H9 (cell line): Measurements from ENCODE around the gene BPIFA3. TPM values are rescaled to one million over a fixed set of nuclear protein-coding genes. Genes with fewer than 3 reads are reported as not detected.

Experiments used
- DNase-seq: peaks from one replicate; pipeline ENCODE4 v3.0.0-alpha.2; 2017
- H2AFZ ChIP-seq: one replicate; pipeline ENCODE4 v1.6.1; 2013; ENCODE audit warnings: mild to moderate bottlenecking, low read length, control low read depth, moderate library complexity
- H2AK5ac ChIP-seq: 2 replicates; pipeline ENCODE4 v1.6.1; 2013; ENCODE audit warnings: low read length, control low read depth, mixed read lengths; ENCODE audit not compliant: insufficient read length
- H2BK120ac ChIP-seq: one replicate; pipeline ENCODE4 v1.6.1; 2013; ENCODE audit warnings: low read depth, mild to moderate bottlenecking, low read length, control low read depth, inconsistent platforms; ENCODE audit not compliant: poor library complexity, severe bottlenecking
- H2BK12ac ChIP-seq: 2 replicates; pipeline ENCODE4 v1.6.1; 2013; ENCODE audit warnings: low read length, control low read depth, mixed read lengths, low read depth; ENCODE audit not compliant: insufficient read length
- H2BK15ac ChIP-seq: 2 replicates; pipeline ENCODE4 v1.6.1; 2013; ENCODE audit warnings: low read depth, low read length, control low read depth
- H2BK20ac ChIP-seq: one replicate; pipeline ENCODE4 v1.6.1; 2013; ENCODE audit warnings: low read depth, mild to moderate bottlenecking, low read length, control low read depth, inconsistent platforms; ENCODE audit not compliant: poor library complexity, severe bottlenecking
- H2BK5ac ChIP-seq: 2 replicates; pipeline ENCODE4 v1.6.1; 2013; ENCODE audit warnings: low read length, control low read depth, mixed read lengths; ENCODE audit not compliant: insufficient read length
- H3K14ac ChIP-seq: 2 replicates; pipeline ENCODE4 v1.6.1; 2013; ENCODE audit warnings: low read length, control low read depth; ENCODE audit not compliant: insufficient read depth
- H3K18ac ChIP-seq: 2 replicates; pipeline ENCODE4 v1.6.1; 2013; ENCODE audit warnings: low read depth, mild to moderate bottlenecking, mixed read lengths, low read length, control low read depth; ENCODE audit not compliant: insufficient read length
- H3K23ac ChIP-seq: 2 replicates; pipeline ENCODE4 v1.6.1; 2013; ENCODE audit warnings: low read length, control low read depth, mixed read lengths, low read depth; ENCODE audit not compliant: insufficient read length
- H3K23me2 ChIP-seq: 2 replicates; pipeline ENCODE4 v1.6.1; 2013; ENCODE audit warnings: low read depth, mild to moderate bottlenecking, mixed read lengths, low read length, control low read depth; ENCODE audit not compliant: insufficient read length, poor library complexity, severe bottlenecking
- H3K27ac ChIP-seq: 2 replicates; pipeline ENCODE4 v1.5.1; 2013; ENCODE audit warnings: low read length, control low read depth, mixed read lengths, low read depth; ENCODE audit not compliant: insufficient read length
- H3K27me3 ChIP-seq: 2 replicates; pipeline ENCODE4 v1.6.1; 2013; ENCODE audit warnings: low read length, control low read depth, inconsistent platforms; ENCODE audit not compliant: insufficient read depth
- H3K4ac ChIP-seq: 2 replicates; pipeline ENCODE4 v1.6.1; 2013; ENCODE audit warnings: low read depth, mild to moderate bottlenecking, control low read depth, inconsistent platforms, low read length, moderate library complexity
- H3K4me1 ChIP-seq: 2 replicates; pipeline ENCODE4 v1.6.1; 2013; ENCODE audit warnings: low read length, control low read depth, inconsistent platforms; ENCODE audit not compliant: insufficient read depth
- H3K4me2 ChIP-seq: 2 replicates; pipeline ENCODE4 v1.6.1; 2013; ENCODE audit warnings: low read length, control low read depth, mixed read lengths; ENCODE audit not compliant: insufficient read length, insufficient read depth
- H3K56ac ChIP-seq: 2 replicates; pipeline ENCODE4 v1.6.1; 2013; ENCODE audit warnings: low read depth, mild to moderate bottlenecking, mixed read lengths, low read length, control low read depth; ENCODE audit not compliant: insufficient read length
- H3K79me1 ChIP-seq: 2 replicates; pipeline ENCODE4 v1.6.1; 2013; ENCODE audit warnings: low read depth, mild to moderate bottlenecking, moderate library complexity, low read length, control low read depth, inconsistent platforms; ENCODE audit not compliant: insufficient read depth, poor library complexity, severe bottlenecking
- H3K79me2 ChIP-seq: 2 replicates; pipeline ENCODE4 v1.6.1; 2013; ENCODE audit warnings: low read length, control low read depth, inconsistent platforms; ENCODE audit not compliant: insufficient read depth
- H3K9ac ChIP-seq: 2 replicates; pipeline ENCODE4 v1.6.1; 2013; ENCODE audit warnings: low read length, control low read depth, mixed read lengths; ENCODE audit not compliant: insufficient read length; ENCODE audit errors: extremely low read depth
- H3K9me3 ChIP-seq: one replicate; pipeline ENCODE4 v1.6.1; 2013; ENCODE audit warnings: low read depth, low read length, inconsistent platforms; ENCODE audit not compliant: control insufficient read depth
- H3T11ph ChIP-seq: one replicate; pipeline ENCODE4 v1.6.1; 2013; ENCODE audit warnings: mild to moderate bottlenecking, low read length, control low read depth, inconsistent platforms
- H4K20me1 ChIP-seq: one replicate; pipeline ENCODE4 v1.6.1; 2013; ENCODE audit not compliant: control insufficient read depth, insufficient read length, insufficient read depth
- H4K5ac ChIP-seq: 2 replicates; pipeline ENCODE4 v1.6.1; 2013; ENCODE audit warnings: low read depth, mild to moderate bottlenecking, mixed read lengths, low read length, control low read depth; ENCODE audit not compliant: insufficient read length
- H4K8ac ChIP-seq: replicated peaks from 2 replicates; pipeline ENCODE4 v1.6.1; 2013; ENCODE audit warnings: low read length, control low read depth, mixed read lengths, low read depth; ENCODE audit not compliant: insufficient read length
- H4K91ac ChIP-seq: 2 replicates; pipeline ENCODE4 v1.6.1; 2013; ENCODE audit warnings: low read depth, mild to moderate bottlenecking, moderate library complexity, mixed read lengths, low read length, control low read depth; ENCODE audit not compliant: insufficient read length
- H3K27ac Mint-ChIP-seq, 3 experiments: 2 replicates in 2 of 3; 3 replicates in 1 of 3; pipeline ENCODE4 v1.8.0; 2020 to 2021; ENCODE audit warnings: mixed read lengths in 3 of 3, mild to moderate bottlenecking in 1 of 3, moderate library complexity in 1 of 3
- H3K27me3 Mint-ChIP-seq: 2 replicates; pipeline ENCODE4 v1.8.0; 2021; ENCODE audit warnings: low read depth, mild to moderate bottlenecking, moderate library complexity, mixed read lengths
- H3K36me3 Mint-ChIP-seq, 3 experiments: 2 replicates in 2 of 3; 3 replicates in 1 of 3; pipeline ENCODE4 v1.8.0; 2020 to 2021; ENCODE audit warnings: low read depth in 3 of 3, mixed read lengths in 3 of 3; ENCODE audit not compliant: insufficient read depth in 1 of 3
- H3K4me1 Mint-ChIP-seq, 2 experiments: 2 replicates each; pipeline ENCODE4 v1.8.0; 2020; ENCODE audit warnings: mixed read lengths in 2 of 2
- H3K4me3 Mint-ChIP-seq, 2 experiments: 2 replicates in 1 of 2; 3 replicates in 1 of 2; pipeline ENCODE4 v1.8.0; 2020 to 2021; ENCODE audit warnings: mild to moderate bottlenecking in 2 of 2, mixed read lengths in 2 of 2, moderate library complexity in 1 of 2
- H3K9me3 Mint-ChIP-seq, 2 experiments: 2 replicates in 1 of 2; 3 replicates in 1 of 2; pipeline ENCODE4 v1.8.0; 2020; ENCODE audit warnings: mild to moderate bottlenecking in 2 of 2, mixed read lengths in 2 of 2, moderate library complexity in 1 of 2
- WGBS: extraction: QIAGEN DNeasy Blood & Tissue Kit; methylation state at CpG from one replicate; pipeline ENCODE4 v1.1.7; 2013; ENCODE audit warnings: missing lambda C conversion rate, low lambda C conversion rate, mixed read lengths; ENCODE audit not compliant: insufficient read length; ENCODE audit errors: extremely low coverage; 5-methylcytosine and 5-hydroxymethylcytosine counted together
- long read RNA-seq: library from polyadenylated mRNA; unstranded; transcript quantifications from one replicate; pipeline ENCODE4 v2.0.0, GENCODE V29; 2020
- total RNA-seq: library from RNA; stranded (reverse); gene quantifications from 2 replicates; pipeline ENCODE4 v1.2.1, GENCODE V29; 2021
- TF ChIP-seq, protein P1 (sequence below): fragments of 200-600 bp; sonication (generic); conservative IDR thresholded peaks from 3 replicates; pipeline ENCODE4 v1.8.0; 2021; ENCODE audit warnings: antibody characterized with exemption, mild to moderate bottlenecking

Gene BPIFA3
- not detected in 2 replicates for total RNA-seq
- long read RNA-seq: 0 reads

DNA sequence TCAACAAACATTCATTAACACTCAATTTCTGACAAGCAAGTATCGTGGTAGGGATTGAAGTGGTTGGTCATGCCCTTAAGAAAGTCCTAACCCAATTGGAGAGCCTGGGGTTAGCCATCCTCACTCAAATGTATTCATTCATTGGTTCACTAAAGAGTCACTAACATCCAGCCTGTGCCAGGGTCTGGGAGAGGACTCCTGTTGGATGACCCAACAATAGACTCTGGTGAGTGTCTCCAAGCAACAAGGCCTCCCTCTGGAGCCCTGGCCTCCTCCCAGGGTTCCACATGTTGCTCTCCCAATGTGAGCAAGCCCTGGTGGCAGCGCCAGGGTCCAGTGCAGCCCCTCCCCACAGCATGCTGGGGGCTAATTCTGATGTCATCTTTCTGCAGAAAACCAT is at the start of gene BPIFA3:
Gene BPIFA3 (plus strand): TSS at position 301 of the 400 bp plus-strand sequence. CDS start 185 bp downstream, outside the sequence.
- H3K18ac ChIP-seq: no peak within 1 kb of the TSS
- DNase-seq: no peak
- no peaks in the 10 kb centered on the region for H3K36me3 Mint-ChIP-seq
- no peak within 1 kb of the TSS for H3K4me2 ChIP-seq
- WGBS: no CpG with 5 or more reads among the region's 2 CpGs
- H3K9me3 Mint-ChIP-seq: no peaks in the 10 kb centered on the region
- H2BK15ac ChIP-seq: no peak within 1 kb of the TSS
- TF ChIP-seq, protein P1, sequence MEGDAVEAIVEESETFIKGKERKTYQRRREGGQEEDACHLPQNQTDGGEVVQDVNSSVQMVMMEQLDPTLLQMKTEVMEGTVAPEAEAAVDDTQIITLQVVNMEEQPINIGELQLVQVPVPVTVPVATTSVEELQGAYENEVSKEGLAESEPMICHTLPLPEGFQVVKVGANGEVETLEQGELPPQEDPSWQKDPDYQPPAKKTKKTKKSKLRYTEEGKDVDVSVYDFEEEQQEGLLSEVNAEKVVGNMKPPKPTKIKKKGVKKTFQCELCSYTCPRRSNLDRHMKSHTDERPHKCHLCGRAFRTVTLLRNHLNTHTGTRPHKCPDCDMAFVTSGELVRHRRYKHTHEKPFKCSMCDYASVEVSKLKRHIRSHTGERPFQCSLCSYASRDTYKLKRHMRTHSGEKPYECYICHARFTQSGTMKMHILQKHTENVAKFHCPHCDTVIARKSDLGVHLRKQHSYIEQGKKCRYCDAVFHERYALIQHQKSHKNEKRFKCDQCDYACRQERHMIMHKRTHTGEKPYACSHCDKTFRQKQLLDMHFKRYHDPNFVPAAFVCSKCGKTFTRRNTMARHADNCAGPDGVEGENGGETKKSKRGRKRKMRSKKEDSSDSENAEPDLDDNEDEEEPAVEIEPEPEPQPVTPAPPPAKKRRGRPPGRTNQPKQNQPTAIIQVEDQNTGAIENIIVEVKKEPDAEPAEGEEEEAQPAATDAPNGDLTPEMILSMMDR: no peak
- H2BK20ac ChIP-seq: no peak within 1 kb of the TSS
- H4K8ac ChIP-seq: no peak within 1 kb of the TSS
- no peaks in the 10 kb centered on the region for H3K79me1 ChIP-seq
- no peak within 1 kb of the TSS for H2BK12ac ChIP-seq
- no peak within 1 kb of the TSS for H3K4ac ChIP-seq
- no peak within 1 kb of the TSS for H3K9ac ChIP-seq
- no peak within 1 kb of the TSS for H3K56ac ChIP-seq
- H2BK120ac ChIP-seq: no peak within 1 kb of the TSS
- H3K9me3 ChIP-seq: no peaks in the 10 kb centered on the region
- peak within 1 kb of the TSS in 1 of 3 experiments; percentile 66; a peak in 1 of 7 replicates for H3K27ac Mint-ChIP-seq
- H3K27me3 Mint-ChIP-seq: peaks cover 29% of the 10 kb centered on the region
- H3K4me1 Mint-ChIP-seq: no peaks in the 10 kb centered on the region
- no peaks in the 10 kb centered on the region for H3K79me2 ChIP-seq
- no peak within 1 kb of the TSS for H3K27ac ChIP-seq
- H4K5ac ChIP-seq: no peak within 1 kb of the TSS
- H4K91ac ChIP-seq: no peak within 1 kb of the TSS
- H2AFZ ChIP-seq: no peak within 1 kb of the TSS
- H4K20me1 ChIP-seq: no peaks in the 10 kb centered on the region
- no peak within 1 kb of the TSS for H3T11ph ChIP-seq
- H3K23ac ChIP-seq: no peak within 1 kb of the TSS
- no peak within 1 kb of the TSS for H2BK5ac ChIP-seq
- H3K14ac ChIP-seq: no peak within 1 kb of the TSS
- H3K4me1 ChIP-seq: no peaks in the 10 kb centered on the region
- no peaks in the 10 kb centered on the region for H3K27me3 ChIP-seq
- no peak within 1 kb of the TSS for H3K4me3 Mint-ChIP-seq
- H2AK5ac ChIP-seq: no peak within 1 kb of the TSS
- H3K23me2 ChIP-seq: no peaks in the 10 kb centered on the region
